SK-N-SH treated with all-trans-retinoic acid at 6 μM for 48 hours (cell line): ENCODE data around the gene METAP1D.

Experiments used
- ARNTL ChIP-seq: fragments of 450-650 bp; formaldehyde crosslinking; IDR thresholded peaks from 2 replicates; pipeline ENCODE4 v1.5.0; 2020; ENCODE audit warnings: low read depth, mild to moderate bottlenecking, moderate library complexity, borderline replicate concordance
- OSR1 ChIP-seq: fragments of 250-450 bp; sonication (Bioruptor Pico); IDR thresholded peaks from 2 replicates; pipeline ENCODE4 v1.8.0; 2022; ENCODE audit warnings: moderate library complexity, mild to moderate bottlenecking, inconsistent platforms
- ZFP3 ChIP-seq: fragments of 250-450 bp; sonication (Bioruptor Pico); IDR thresholded peaks from 2 replicates; pipeline ENCODE4 v1.5.0; 2020; ENCODE audit warnings: mild to moderate bottlenecking, moderate library complexity

- TF ChIP-seq ARNTL (CRISPR knock-in tag) = no peak
- no peak for TF ChIP-seq OSR1 (CRISPR knock-in tag)
- no peak for TF ChIP-seq ZFP3 (CRISPR knock-in tag)
Measured at GRCh38 chr2:172108587-172108930, 108.8 kb downstream of the METAP1D start.
